HEK293 (cell line): ENCODE measurements around the gene GMDS.

ENCODE experiments used
- CTCF ChIA-PET: fragments of 350-600 bp; formaldehyde crosslinking; extraction: SDS; loops from one replicate; lab custom pipeline; 2021; ENCODE audit warnings: antibody characterized with exemption; lab: Yijun Ruan, JAX
- POLR2A ChIA-PET: fragments of 300-600 bp; formaldehyde crosslinking; extraction: SDS; loops from one replicate; lab custom pipeline; 2020; ENCODE audit warnings: antibody characterized with exemption, inconsistent platforms; lab: Yijun Ruan, JAX
- H3K27ac ChIP-seq: fragments of 200-500 bp; sonication (Bioruptor generic); 2 replicates; pipeline ENCODE4 v1.5.1; 2014; ENCODE audit warnings: low read depth, low read length, control low read depth, inconsistent platforms; ENCODE audit errors: extremely low read depth
- H3K36me3 ChIP-seq, 2 experiments: fragments of 200-500 bp in 1 of 2; sonication (Bioruptor generic) in 1 of 2; 1 replicate in 1 of 2; 2 replicates in 1 of 2; pipeline ENCODE4 v1.5.1; 2014 to 2017; ENCODE audit warnings: inconsistent platforms in 2 of 2, low read length in 2 of 2; ENCODE audit not compliant: control insufficient read depth in 2 of 2, insufficient read depth in 1 of 2
- H3K4me1 ChIP-seq: fragments of 200-500 bp; sonication (Bioruptor generic); 2 replicates; pipeline ENCODE4 v1.5.1; 2014; ENCODE audit warnings: mild to moderate bottlenecking, low read length, inconsistent platforms; ENCODE audit not compliant: control insufficient read depth, insufficient read depth
- H3K4me3 ChIP-seq: 2 replicates; pipeline ENCODE4 v1.5.1; 2011; ENCODE audit warnings: low read depth, mild to moderate bottlenecking, control low read depth, low read length, moderate library complexity
- H3K9me3 ChIP-seq: fragments of 200-500 bp; sonication (Bioruptor generic); 2 replicates; pipeline ENCODE4 v1.5.1; 2014; ENCODE audit warnings: low read depth, low read length, inconsistent platforms; ENCODE audit not compliant: control insufficient read depth, insufficient read depth
- GLI4 ChIP-seq: fragments of 450-650 bp; formaldehyde crosslinking; IDR thresholded peaks from 2 replicates; pipeline ENCODE4 v1.5.1; 2016; ENCODE audit warnings: missing biosample characterization, missing genetic modification characterization
- GLIS1 ChIP-seq: fragments of 450-650 bp; formaldehyde crosslinking; IDR thresholded peaks from 2 replicates; pipeline ENCODE4 v1.5.1; 2016; ENCODE audit warnings: missing biosample characterization, missing genetic modification characterization
- RBAK ChIP-seq: fragments of 450-650 bp; formaldehyde crosslinking; IDR thresholded peaks from 2 replicates; pipeline ENCODE4 v1.5.1; 2016; ENCODE audit warnings: missing biosample characterization, missing genetic modification characterization
- SCRT2 ChIP-seq: fragments of 450-650 bp; formaldehyde crosslinking; IDR thresholded peaks from 2 replicates; pipeline ENCODE4 v1.5.1; 2016; ENCODE audit warnings: missing biosample characterization, missing genetic modification characterization
- TRIM28 ChIP-seq: IDR thresholded peaks from 2 replicates; pipeline ENCODE4 v1.6.1; 2011; ENCODE audit warnings: low read length, control low read depth, borderline replicate concordance
- ZBTB11 ChIP-seq: fragments of 450-650 bp; formaldehyde crosslinking; conservative IDR thresholded peaks from 2 replicates; pipeline ENCODE4 v1.5.1; 2016; ENCODE audit warnings: low read depth, missing biosample characterization, missing genetic modification characterization
- ZBTB20 ChIP-seq: fragments of 450-650 bp; formaldehyde crosslinking; IDR thresholded peaks from 2 replicates; pipeline ENCODE4 v1.5.1; 2016; ENCODE audit warnings: missing biosample characterization, missing genetic modification characterization
- ZBTB7A ChIP-seq: fragments of 450-650 bp; formaldehyde crosslinking; IDR thresholded peaks from 2 replicates; pipeline ENCODE4 v1.5.1; 2016; ENCODE audit warnings: low read depth, missing biosample characterization, missing genetic modification characterization
- ZNF140 ChIP-seq: fragments of 450-650 bp; formaldehyde crosslinking; IDR thresholded peaks from 2 replicates; pipeline ENCODE4 v1.5.1; 2016; ENCODE audit warnings: missing biosample characterization, missing genetic modification characterization
- ZNF16 ChIP-seq: fragments of 450-650 bp; formaldehyde crosslinking; IDR thresholded peaks from 2 replicates; pipeline ENCODE4 v1.5.1; 2016; ENCODE audit warnings: low read depth, missing biosample characterization, missing genetic modification characterization
- ZNF26 ChIP-seq: fragments of 450-650 bp; formaldehyde crosslinking; IDR thresholded peaks from 2 replicates; pipeline ENCODE4 v1.5.1; 2016; ENCODE audit warnings: missing biosample characterization, missing genetic modification characterization
- ZNF302 ChIP-seq: fragments of 450-650 bp; formaldehyde crosslinking; IDR thresholded peaks from 2 replicates; pipeline ENCODE4 v1.5.1; 2016; ENCODE audit warnings: missing biosample characterization, missing genetic modification characterization, low read depth
- ZNF391 ChIP-seq: fragments of 450-650 bp; formaldehyde crosslinking; IDR thresholded peaks from 2 replicates; pipeline ENCODE4 v1.5.1; 2016; ENCODE audit warnings: low read depth, missing biosample characterization, missing genetic modification characterization, borderline replicate concordance
- ZNF449 ChIP-seq: fragments of 450-650 bp; formaldehyde crosslinking; IDR thresholded peaks from 2 replicates; pipeline ENCODE4 v1.5.1; 2017; ENCODE audit warnings: missing biosample characterization, mild to moderate bottlenecking, missing genetic modification characterization, moderate library complexity
- ZNF48 ChIP-seq: fragments of 450-650 bp; formaldehyde crosslinking; IDR thresholded peaks from 2 replicates; pipeline ENCODE4 v1.5.1; 2016; ENCODE audit warnings: missing biosample characterization, missing genetic modification characterization
- ZNF600 ChIP-seq: fragments of 450-650 bp; formaldehyde crosslinking; IDR thresholded peaks from 2 replicates; pipeline ENCODE4 v1.5.1; 2016; ENCODE audit warnings: missing biosample characterization, missing genetic modification characterization
- ZNF776 ChIP-seq: fragments of 450-650 bp; formaldehyde crosslinking; IDR thresholded peaks from 2 replicates; pipeline ENCODE4 v1.5.0; 2017; ENCODE audit warnings: missing biosample characterization, missing genetic modification characterization, borderline replicate concordance
- ZNF791 ChIP-seq: fragments of 450-650 bp; formaldehyde crosslinking; IDR thresholded peaks from 2 replicates; pipeline ENCODE4 v1.5.1; 2016; ENCODE audit warnings: missing biosample characterization, missing genetic modification characterization
- ZNF792 ChIP-seq: fragments of 450-650 bp; formaldehyde crosslinking; IDR thresholded peaks from 2 replicates; pipeline ENCODE4 v1.5.1; 2016; ENCODE audit warnings: missing biosample characterization, missing genetic modification characterization
- TF ChIP-seq, protein P1 (sequence below): fragments of 450-650 bp; formaldehyde crosslinking; IDR thresholded peaks from 2 replicates; pipeline ENCODE4 v1.5.1; 2016; ENCODE audit warnings: missing biosample characterization, missing genetic modification characterization, borderline replicate concordance

GMDS gene

DNA sequence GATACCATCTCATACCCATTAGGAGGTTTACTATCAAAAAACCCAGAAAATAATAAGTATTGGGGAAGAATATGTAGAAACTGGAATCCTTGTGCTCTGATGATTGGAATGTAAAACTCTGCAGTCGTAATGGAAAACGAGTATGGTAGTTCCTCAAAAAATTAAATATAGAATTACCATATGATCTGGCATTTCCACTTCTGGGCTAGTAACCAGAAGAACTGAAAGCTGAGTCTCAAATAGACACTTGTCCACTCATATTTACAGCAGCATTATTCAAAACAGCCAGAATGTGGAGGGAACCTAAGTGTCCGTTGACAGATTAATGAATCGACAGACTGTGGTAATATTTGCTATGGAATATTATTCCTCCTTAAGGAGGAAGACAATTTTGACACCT lies 591.4 kb downstream of the GMDS start:
- Histone ChIP-seq H3K4me3 (no peak overlapping the region), H3K9me3 (no peaks in the 10 kb centered on the region), H3K36me3 (no peaks in the 10 kb centered on the region), H3K4me1 (0 out of 2 replicates have a peak, but pooled peaks cover 5% of the 10 kb centered on the region), H3K27ac (no peak overlapping the region)
- POLR2A ChIA-PET: no interaction called here
- CTCF ChIA-PET: no interaction called here
- TF ChIP-seq ZNF140 (tag by site-specific recombination) (no peak), SCRT2 (tag by site-specific recombination) (no peak), ZNF791 (no peak), ZBTB11 (no peak)

GRCh38 chr6:1652842-1653241 lies 592.6 kb downstream of the GMDS start:
- POLR2A ChIA-PET: no interaction called here
- Histone ChIP-seq H3K36me3 (no peaks in the 10 kb centered on the region), H3K27ac (no peak overlapping the region)
- TF ChIP-seq ZNF776 (tag by site-specific recombination) (no peak), ZNF600 (tag by site-specific recombination) (no peak), RBAK (tag by site-specific recombination) (no peak), ZNF26 (tag by site-specific recombination) (no peak), ZNF302 (tag by site-specific recombination) (no peak), ZNF16 (tag by site-specific recombination) (no peak), ZBTB7A (no peak), ZNF449 (no peak), GLI4 (no peak), ZBTB20 (tag by site-specific recombination) (no peak), ZNF48 (tag by site-specific recombination) (no peak), GLIS1 (tag by site-specific recombination) (no peak), ZNF391 (no peak), TRIM28 (no peak), ZNF792 (tag by site-specific recombination) (no peak)
- TF ChIP-seq, protein P1, sequence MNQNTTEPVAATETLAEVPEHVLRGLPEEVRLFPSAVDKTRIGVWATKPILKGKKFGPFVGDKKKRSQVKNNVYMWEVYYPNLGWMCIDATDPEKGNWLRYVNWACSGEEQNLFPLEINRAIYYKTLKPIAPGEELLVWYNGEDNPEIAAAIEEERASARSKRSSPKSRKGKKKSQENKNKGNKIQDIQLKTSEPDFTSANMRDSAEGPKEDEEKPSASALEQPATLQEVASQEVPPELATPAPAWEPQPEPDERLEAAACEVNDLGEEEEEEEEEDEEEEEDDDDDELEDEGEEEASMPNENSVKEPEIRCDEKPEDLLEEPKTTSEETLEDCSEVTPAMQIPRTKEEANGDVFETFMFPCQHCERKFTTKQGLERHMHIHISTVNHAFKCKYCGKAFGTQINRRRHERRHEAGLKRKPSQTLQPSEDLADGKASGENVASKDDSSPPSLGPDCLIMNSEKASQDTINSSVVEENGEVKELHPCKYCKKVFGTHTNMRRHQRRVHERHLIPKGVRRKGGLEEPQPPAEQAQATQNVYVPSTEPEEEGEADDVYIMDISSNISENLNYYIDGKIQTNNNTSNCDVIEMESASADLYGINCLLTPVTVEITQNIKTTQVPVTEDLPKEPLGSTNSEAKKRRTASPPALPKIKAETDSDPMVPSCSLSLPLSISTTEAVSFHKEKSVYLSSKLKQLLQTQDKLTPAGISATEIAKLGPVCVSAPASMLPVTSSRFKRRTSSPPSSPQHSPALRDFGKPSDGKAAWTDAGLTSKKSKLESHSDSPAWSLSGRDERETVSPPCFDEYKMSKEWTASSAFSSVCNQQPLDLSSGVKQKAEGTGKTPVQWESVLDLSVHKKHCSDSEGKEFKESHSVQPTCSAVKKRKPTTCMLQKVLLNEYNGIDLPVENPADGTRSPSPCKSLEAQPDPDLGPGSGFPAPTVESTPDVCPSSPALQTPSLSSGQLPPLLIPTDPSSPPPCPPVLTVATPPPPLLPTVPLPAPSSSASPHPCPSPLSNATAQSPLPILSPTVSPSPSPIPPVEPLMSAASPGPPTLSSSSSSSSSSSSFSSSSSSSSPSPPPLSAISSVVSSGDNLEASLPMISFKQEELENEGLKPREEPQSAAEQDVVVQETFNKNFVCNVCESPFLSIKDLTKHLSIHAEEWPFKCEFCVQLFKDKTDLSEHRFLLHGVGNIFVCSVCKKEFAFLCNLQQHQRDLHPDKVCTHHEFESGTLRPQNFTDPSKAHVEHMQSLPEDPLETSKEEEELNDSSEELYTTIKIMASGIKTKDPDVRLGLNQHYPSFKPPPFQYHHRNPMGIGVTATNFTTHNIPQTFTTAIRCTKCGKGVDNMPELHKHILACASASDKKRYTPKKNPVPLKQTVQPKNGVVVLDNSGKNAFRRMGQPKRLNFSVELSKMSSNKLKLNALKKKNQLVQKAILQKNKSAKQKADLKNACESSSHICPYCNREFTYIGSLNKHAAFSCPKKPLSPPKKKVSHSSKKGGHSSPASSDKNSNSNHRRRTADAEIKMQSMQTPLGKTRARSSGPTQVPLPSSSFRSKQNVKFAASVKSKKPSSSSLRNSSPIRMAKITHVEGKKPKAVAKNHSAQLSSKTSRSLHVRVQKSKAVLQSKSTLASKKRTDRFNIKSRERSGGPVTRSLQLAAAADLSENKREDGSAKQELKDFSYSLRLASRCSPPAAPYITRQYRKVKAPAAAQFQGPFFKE (tag by site-specific recombination): no peak
- TF ChIP-seq, all 188 proteins: peak for 0
- no peaks in the 10 kb centered on the region for H3K9me3 ChIP-seq
- H3K4me3 ChIP-seq: no peak overlapping the region
- CTCF ChIA-PET: interaction anchor here (0.6 to 0.7 kb wide), 2 partner anchors 796 to 1040 kb away, joined by 3 read pairs; no protein-coding TSS in a partner anchor
- H3K4me1 ChIP-seq: 0 out of 2 replicates have a peak, but pooled peaks cover 5% of the 10 kb centered on the region
